ENCODE results near the gene ZFYVE9. TPM values are rescaled to one million over a fixed set of nuclear protein-coding genes. Genes with fewer than 3 reads are reported as not detected.

The ZFYVE9 gene
- total and polyA plus RNA-seq, 2 experiments from 2014 or later: 5.4 to 27.3 TPM

GRCh38 chr1:52332411-52332810, 190.5 kb downstream of the ZFYVE9 start:
- no peak overlapping the region for H2AFZ ChIP-seq
- H3K27ac Mint-ChIP-seq: no peak overlapping the region
- no peak for DNase-seq (ENCODE audit: low spot score)
- no peak overlapping the region for H3K4me3 Mint-ChIP-seq
- no peaks in the 10 kb centered on the region for H3K27me3 ChIP-seq (ENCODE audit: insufficient read depth)
- peaks cover 5% of the 10 kb centered on the region; the same call in 1 of the 3 replicates for H3K36me3 Mint-ChIP-seq (ENCODE audit: low read depth)
- no peaks in the 10 kb centered on the region for H3K4me1 ChIP-seq (ENCODE audit: insufficient read depth)
- H3K4me3 ChIP-seq: no peak overlapping the region
- no peaks in the 10 kb centered on the region for H4K20me1 ChIP-seq (replicated peaks; ENCODE audit: insufficient read depth)
- no peaks in the 10 kb centered on the region for H3K9me2 ChIP-seq (ENCODE audit: insufficient read depth)
- no peak overlapping the region for H3K27ac ChIP-seq (ENCODE audit: low read depth)
- H3K36me3 ChIP-seq (ENCODE audit: insufficient read depth): 0 out of 2 replicates have a peak, but pooled peaks cover 3% of the 10 kb centered on the region
- peaks cover 8% of the 10 kb centered on the region for H3K4me1 Mint-ChIP-seq
- ATAC-seq: no peak
- TF ChIP-seq CREB1 (CRISPR knock-in tag; IDR thresholded peaks at IDR 0.05; ENCODE audit: low read depth) (no peak), EZH2 (IDR thresholded peaks at IDR 0.05; ENCODE audit: low read depth, unreplicated experiment) (no peak), ZNF462 (CRISPR knock-in tag; IDR thresholded peaks at IDR 0.05) (no peak), ZNF114 (CRISPR knock-in tag; IDR thresholded peaks at IDR 0.05) (no peak), STAT1 (IDR thresholded peaks at IDR 0.05; ENCODE audit: unreplicated experiment) (no peak)
- TF ChIP-seq, protein P1, sequence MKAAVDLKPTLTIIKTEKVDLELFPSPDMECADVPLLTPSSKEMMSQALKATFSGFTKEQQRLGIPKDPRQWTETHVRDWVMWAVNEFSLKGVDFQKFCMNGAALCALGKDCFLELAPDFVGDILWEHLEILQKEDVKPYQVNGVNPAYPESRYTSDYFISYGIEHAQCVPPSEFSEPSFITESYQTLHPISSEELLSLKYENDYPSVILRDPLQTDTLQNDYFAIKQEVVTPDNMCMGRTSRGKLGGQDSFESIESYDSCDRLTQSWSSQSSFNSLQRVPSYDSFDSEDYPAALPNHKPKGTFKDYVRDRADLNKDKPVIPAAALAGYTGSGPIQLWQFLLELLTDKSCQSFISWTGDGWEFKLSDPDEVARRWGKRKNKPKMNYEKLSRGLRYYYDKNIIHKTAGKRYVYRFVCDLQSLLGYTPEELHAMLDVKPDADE (IDR thresholded peaks at IDR 0.05): no peak
- peaks cover 4% of the 10 kb centered on the region for H3K27me3 Mint-ChIP-seq (ENCODE audit: insufficient read depth, low read depth, poor library complexity)
- no peaks in the 10 kb centered on the region for H3K79me2 ChIP-seq (replicated peaks; ENCODE audit: insufficient read depth)
- no peaks in the 10 kb centered on the region; the same call in 2 of the 3 replicates for H3K9me3 Mint-ChIP-seq
- H3F3A ChIP-seq (replicated peaks; ENCODE audit: low read depth): no peaks in the 10 kb centered on the region
- no peak overlapping the region for H3K4me2 ChIP-seq

Data from GM23338 (cell line).